HG02870 (cell line): ENCODE measurements around the gene PLAC9.
"Not testable (repeated sequence)": the region's sequence is repeated elsewhere in the genome, so short reads cannot be mapped to it uniquely, and the experiment has no call there.

Experiments
- ATAC-seq: cut with Tn5 transposase; IDR thresholded peaks from one replicate; pipeline ENCODE4 v1.9.1; 2021; ENCODE audit warnings: mild to moderate bottlenecking, moderate library complexity; ENCODE audit not compliant: unreplicated experiment

The PLAC9 gene

DNA sequence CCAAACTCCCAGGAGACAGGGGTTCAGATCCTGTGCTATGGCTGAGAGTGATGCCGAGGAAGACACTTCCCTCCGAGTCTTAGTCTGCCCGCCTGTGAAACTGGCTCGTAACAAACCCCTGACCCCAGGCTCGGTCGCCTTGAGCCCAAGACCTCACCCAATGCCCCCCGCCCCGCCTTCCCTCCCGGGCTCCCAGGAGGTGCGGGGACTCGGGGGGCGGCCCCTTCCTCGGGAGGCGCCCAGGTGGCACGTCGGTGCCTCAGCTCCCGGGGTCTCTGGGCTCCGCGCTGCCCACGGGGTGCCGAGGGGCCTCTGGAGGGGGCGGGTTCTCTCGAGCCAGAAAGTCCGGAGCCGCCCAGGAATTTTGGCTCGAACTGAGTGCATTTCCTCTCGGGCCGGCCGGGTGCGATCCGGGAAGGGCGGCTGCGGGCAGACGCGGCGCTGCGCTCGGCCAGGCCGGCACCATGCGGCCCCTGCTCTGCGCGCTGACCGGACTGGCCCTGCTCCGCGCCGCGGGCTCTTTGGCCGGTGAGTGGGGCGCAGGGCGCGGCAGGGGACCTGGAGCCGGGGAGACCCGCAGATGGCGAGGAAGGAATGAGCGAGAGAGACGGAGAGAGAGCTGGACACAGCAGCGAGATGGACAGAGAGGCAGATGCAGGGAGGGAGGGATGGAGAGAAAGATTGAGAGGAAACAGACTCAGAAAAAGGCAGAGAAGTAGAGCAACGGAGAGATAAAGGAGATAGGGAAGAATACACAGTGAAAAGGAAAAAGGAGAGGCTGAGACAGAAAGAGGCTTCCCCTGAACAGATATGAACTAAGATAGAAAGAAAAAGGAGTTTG, at the start of gene PLAC9:
PLAC9 (plus strand) TSS at position 432 of the 841 bp plus-strand sequence; CDS start at position 465, 33 bp downstream.
- ATAC-seq = no peak

DNA sequence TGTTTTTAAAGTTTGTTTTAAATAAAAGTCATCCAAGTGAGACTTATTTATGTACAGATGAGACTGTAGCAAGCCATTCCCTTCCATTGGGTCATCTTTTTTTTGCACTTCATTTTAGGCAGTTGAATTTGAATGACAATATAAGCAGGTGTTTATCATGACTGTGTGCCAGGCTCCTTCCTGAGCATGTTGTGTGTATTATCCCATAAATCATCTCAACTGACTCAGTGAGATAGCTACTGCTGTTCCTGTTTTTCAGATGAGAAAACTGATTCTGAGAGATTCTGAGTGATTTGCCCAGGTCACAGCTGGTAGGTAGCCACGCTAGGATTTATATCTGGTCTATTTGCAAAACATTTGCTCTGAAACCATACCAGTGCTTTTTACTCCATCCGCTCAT, 42.4 kb upstream of the PLAC9 start:
- ATAC-seq = no peak

GRCh38 chr10:80094231-80094630, 38.3 kb upstream of the PLAC9 start:
- ATAC-seq = no peak

- ATAC-seq = not testable (repeated sequence)
Observed at GRCh38 chr10:80098272-80098671, 34.3 kb upstream of the PLAC9 start.

DNA sequence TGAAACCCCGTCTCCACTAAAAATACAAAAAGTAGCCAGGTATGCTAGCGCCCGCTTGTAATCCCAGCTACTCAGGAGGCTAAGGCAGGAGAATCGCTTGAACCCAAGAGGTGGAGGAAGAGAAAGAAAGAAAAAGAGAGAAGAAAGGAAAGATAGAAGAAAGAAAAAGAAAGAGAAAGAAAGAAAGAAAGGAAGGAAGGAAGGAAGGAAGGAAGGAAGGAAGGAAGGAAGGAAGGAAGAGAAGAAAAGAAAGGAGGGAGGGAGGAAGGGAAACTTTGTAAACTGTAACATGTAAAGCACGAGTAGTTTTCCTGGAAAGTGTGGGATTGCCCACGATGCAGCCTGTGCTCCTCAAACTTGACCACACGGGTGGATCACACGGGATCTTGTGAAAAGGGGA, 33.2 kb upstream of the PLAC9 start:
- ATAC-seq = not testable (repeated sequence)

DNA sequence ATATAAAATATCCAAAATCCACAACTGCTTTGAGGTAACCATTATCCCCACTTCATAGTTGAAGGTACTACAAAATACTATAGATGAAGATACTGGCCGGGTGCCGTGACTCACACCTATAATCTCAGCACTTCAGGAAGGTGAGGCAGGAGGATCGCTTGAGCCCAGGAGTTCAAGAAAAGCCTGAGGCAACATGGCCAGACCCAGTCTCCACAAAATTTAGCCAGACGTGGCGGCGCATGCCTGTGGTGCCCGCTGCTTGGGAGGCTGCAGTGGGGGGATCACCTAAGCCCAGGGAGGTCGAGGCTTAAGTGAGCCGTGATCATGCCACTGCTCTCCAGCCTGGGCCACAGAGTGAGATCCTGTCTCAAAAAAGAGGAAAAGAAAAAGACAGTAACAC, 32.4 kb upstream of the PLAC9 start:
- ATAC-seq = no peak

- ATAC-seq = no peak
Observed at GRCh38 chr10:80100861-80101695, 31.5 kb upstream of the PLAC9 start.

DNA sequence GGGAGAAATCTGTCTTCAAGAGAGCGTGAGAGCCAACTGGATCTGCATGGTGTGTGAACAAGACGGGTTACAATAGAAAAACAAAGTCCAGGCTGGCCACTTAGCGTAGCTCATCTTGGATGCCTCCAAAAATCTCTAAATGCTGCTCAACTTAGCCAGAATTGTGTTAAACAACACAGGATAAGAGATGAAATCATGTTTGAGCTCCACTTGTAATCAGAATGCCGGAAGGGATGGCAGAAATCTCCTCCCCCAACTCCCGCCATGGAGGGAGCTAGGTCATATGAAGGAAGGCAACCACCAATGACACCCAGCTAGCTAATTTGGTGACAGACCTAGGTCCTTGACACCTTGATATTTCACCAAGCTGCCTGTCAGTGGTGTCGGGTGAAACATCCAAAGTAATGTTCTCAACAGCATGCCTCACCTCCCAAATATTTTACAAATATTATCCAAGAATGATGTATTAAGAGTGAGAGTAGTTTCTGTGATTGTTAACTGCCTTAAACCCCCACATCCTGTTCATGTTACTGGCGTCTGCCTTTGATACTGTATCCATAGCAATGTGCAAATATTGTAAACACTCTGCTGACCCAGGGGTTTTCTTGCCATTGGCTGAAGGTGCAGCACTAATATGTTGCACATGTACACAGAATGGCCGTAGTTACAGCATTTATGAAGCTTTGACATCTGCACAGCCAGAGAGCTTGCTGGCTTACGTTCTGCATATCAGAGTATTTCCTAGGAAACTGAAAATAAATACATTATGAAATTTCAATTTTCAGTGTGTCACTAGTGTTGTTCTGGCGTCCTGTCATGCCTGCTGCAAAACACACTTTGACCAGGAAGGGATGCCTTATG, 28.2 kb upstream of the PLAC9 start:
- ATAC-seq = peak; percentile 86

DNA sequence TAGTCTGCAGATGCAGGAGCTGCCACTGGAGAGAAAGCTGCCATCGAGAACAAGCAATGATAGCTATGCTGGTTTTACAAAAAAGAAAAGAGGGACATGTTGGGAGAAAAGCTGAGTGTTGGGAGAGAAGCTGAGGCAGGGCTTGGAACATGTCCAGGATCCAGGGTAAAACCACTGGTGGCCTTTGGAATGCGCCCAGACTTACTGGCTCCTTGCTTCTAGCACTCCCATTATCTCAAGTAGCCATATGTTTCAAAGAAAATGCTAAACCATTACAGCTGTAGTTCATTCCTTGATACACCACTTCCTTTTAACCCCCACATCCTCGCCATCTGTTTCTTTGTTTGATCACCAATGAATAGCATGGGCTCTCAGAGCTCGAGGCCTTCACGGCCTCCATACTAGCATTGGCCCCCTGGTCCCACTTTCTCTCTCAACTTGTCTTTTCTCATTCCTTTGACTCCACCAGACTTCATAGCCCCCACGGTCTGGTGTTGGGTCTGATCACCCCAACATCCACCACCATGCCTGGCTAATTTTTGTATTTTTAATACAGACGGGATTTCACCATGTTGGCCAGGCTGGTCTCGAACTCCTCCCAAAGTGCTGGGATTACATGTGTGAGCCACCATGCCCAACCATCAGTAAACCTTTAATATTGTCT, 23.8 kb upstream of the PLAC9 start:
- ATAC-seq = no peak

DNA sequence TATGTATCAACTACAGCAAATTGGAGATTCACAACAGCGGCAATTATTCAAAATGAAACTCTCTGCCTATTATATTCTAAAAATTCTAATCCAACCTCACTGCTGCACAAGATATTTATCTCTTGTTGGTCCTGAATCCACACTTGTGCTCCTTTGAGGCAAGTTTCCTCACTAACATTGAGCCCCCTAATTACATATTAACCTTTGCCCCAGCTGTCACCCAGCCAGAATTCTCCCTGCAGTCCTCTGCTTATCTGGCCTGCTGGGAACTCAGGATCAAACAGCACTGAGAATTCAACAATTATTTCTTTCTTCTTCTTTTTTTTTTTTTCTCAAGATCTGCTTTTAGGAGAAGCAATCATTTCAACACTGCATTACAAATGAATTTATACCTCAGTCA, 21.5 kb upstream of the PLAC9 start:
- no peak for ATAC-seq

- no peak for ATAC-seq
Observed at GRCh38 chr10:80118669-80119068, 13.9 kb upstream of the PLAC9 start.

GRCh38 chr10:80122110-80122710, 10.3 kb upstream of the PLAC9 start:
- no peak for ATAC-seq

GRCh38 chr10:80122746-80123145, 9.8 kb upstream of the PLAC9 start:
- no peak for ATAC-seq

- ATAC-seq = no peak
Observed at GRCh38 chr10:80126876-80127275, 5.7 kb upstream of the PLAC9 start.

DNA sequence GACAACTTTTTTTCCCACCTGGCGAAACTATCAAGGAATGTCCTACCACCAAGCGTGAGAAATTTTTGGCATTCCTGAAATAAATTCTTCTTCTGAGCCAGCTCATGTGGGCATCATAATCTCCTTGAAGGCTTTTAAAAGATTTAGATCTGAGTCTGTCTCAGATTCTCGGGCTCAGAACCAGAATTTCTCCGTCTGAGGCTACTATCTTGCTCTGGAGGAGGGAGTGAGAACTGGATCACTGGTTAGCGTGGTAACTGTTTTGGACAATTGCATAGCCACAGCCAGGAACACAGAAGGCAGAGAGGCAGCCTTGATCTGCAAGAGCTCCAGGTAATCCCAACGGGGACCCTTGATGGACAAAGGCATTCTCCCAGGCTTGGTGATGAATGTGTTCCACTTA, 1.0 kb upstream of the PLAC9 start:
- no peak for ATAC-seq

- no peak for ATAC-seq
Observed at GRCh38 chr10:80133206-80133605, 676 bp downstream of the PLAC9 start.

- ATAC-seq = not testable (repeated sequence)
Observed at GRCh38 chr10:80133687-80134086, 1.2 kb downstream of the PLAC9 start.

DNA sequence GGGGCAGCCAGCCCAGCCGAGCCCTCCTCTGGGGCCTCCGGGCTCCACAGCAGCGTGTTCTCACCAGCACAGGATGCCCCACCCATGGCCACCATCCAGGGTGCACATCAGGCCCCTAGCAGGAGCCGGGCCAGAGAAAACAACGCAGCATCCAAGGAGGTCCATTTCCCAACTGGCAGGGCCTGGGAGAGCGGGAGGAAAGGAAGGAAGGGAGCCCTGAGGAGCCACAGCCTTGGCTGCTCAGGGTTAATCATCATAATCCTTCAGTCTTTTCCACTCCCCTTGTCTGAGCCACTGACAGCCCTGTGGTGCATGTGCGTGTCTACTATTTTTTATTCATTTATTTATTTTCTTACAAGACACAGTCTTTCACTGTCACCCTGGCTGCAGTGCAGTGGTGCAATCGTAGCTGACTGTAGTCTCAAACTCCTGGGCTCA, 3.6 kb downstream of the PLAC9 start:
- ATAC-seq = no peak

- ATAC-seq = no peak
Observed at GRCh38 chr10:80137031-80137862, 4.7 kb downstream of the PLAC9 start.
